Transverse colon (tissue), 4 donors: ENCODE results near the gene PTPRG. TPM values are rescaled to one million over a fixed set of nuclear protein-coding genes. Genes with fewer than 3 reads are reported as not detected.
A peak's percentile ranks its signal among the peaks of the same experiment; 100 is the strongest.

Experiments used
- DNase-seq: peaks from one replicate; pipeline ENCODE4 v3.0.0-alpha.2; 2019
- H3K27ac ChIP-seq, 4 donors: fragments of 200-600 bp; sonication (generic); 2 replicates each; pipeline ENCODE4 v1.5.1; 2016 to 2018; ENCODE audit warnings: inconsistent platforms in 4 of 4
- H3K27me3 ChIP-seq: fragments of 200-600 bp; sonication (generic); 2 replicates; pipeline ENCODE4 v1.5.1; 2017; ENCODE audit warnings: inconsistent platforms
- H3K36me3 ChIP-seq, 4 donors: fragments of 200-600 bp; sonication (generic); 2 replicates each; pipeline ENCODE4 v1.5.1; 2017 to 2019; ENCODE audit warnings: inconsistent platforms in 4 of 4
- H3K4me1 ChIP-seq, 4 donors: fragments of 200-600 bp; sonication (generic); 2 replicates each; pipeline ENCODE4 v1.5.1; 2017 to 2020; ENCODE audit warnings: inconsistent platforms in 4 of 4
- H3K4me3 ChIP-seq, 4 donors: fragments of 200-600 bp; sonication (generic); 1 replicate in 1 of 4; 2 replicates in 3 of 4; pipeline versions ENCODE4 v1.5.1 to v1.6.1; 2017 to 2019; ENCODE audit warnings: inconsistent platforms in 4 of 4
- H3K9me3 ChIP-seq, 2 donors: fragments of 200-600 bp; sonication (generic); 2 replicates each; pipeline ENCODE4 v1.5.1; 2017 to 2019; ENCODE audit warnings: inconsistent platforms in 2 of 2
- EP300 ChIP-seq: sonication (generic); formaldehyde crosslinking; IDR thresholded peaks from one replicate; pipeline ENCODE4 v1.6.1; 2017; ENCODE audit warnings: antibody characterized with exemption, low read depth
- POLR2A ChIP-seq: fragments of 450-650 bp; IDR thresholded peaks from one replicate; pipeline ENCODE4 v1.6.1; 2016; ENCODE audit warnings: antibody characterized with exemption, mild to moderate bottlenecking, moderate library complexity
- POLR2AphosphoS5 ChIP-seq, 3 donors: sonication (generic); formaldehyde crosslinking; IDR thresholded peaks; one replicate each; pipeline ENCODE4 v1.6.1; 2016; ENCODE audit warnings: antibody characterized with exemption in 3 of 3
- WGBS, 2 donors: methylation state at CpG; one replicate each; pipeline ENCODE4 v1.1.5; 2018; ENCODE audit warnings: low coverage in 1 of 2; 5-methylcytosine and 5-hydroxymethylcytosine counted together
- in situ Hi-C, 4 donors: fragments of 200-750 bp; cut with MboI; loops; one replicate each; pipeline versions ENCODE4 v1.15.0 to v1.15.1; 2017; ENCODE audit warnings: low sequenced_read_pairs in 3 of 4, low pct_ligation_motif_present in 1 of 4, low pct_unique_long_range_greater_than_20kb in 1 of 4
- intact Hi-C: fragments of 100-400 bp; cut with DNase I; formaldehyde crosslinking; loops from one replicate; pipeline ENCODE4 v1.15.1; 2023; ENCODE audit warnings: low total_unique reads
- total RNA-seq, 4 donors: library from RNA; depleted of rRNA; stranded (reverse); fragments of >200 nt; gene quantifications; one replicate each; pipeline ENCODE4 v1.1.0, GENCODE V29; 2016
- TF ChIP-seq, protein P1 (sequence below), 5 experiments: fragments of 200-600 bp in 3 of 5; fragments of 450-650 bp in 2 of 5; sonication (generic) in 3 of 5; IDR thresholded peaks; 1 replicate in 2 of 5; 2 replicates in 3 of 5; pipeline ENCODE4 v1.5.1; 2016 to 2017; ENCODE audit warnings: antibody characterized with exemption in 5 of 5, inconsistent platforms in 3 of 5, mild to moderate bottlenecking in 2 of 5, moderate library complexity in 1 of 5

The PTPRG gene
- total RNA-seq, 4 donors from 2014 or later, result 29.2 to 83.4 (median 41.6) TPM

DNA sequence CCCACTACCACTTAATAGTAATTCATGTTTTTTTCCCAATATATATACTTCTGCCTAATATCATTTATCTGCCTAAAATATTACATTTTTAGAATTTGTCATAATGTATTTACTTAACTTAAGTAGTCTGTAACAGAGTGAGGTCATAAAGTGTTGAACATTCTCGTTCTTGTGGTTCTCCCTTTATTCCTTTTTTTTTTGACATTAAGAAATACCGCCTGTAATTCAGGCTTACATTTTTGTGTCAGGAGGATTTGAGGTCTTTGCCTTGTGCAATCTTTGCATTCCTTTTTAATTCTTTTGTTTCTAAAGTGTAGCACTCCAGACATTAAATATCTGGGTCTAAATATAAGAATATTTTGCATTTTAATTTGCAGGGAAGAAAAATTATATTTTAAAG, 315.4 kb downstream of the PTPRG start:
- Histone ChIP-seq H3K27ac (no peak overlapping the region), H3K27me3 (no peaks in the 10 kb centered on the region), H3K4me3 (no peak overlapping the region), H3K36me3 (no peaks in the 10 kb centered on the region), H3K4me1 (peaks cover 9 to 35% (median 12%) of the 10 kb centered on the region in 4 donors), H3K9me3 (no peaks in the 10 kb centered on the region)
- in situ Hi-C loops (no loop called here), intact Hi-C loops (no loop called here)
- DNase-seq, result no peak
- TF ChIP-seq EP300 (no peak), POLR2AphosphoS5 (IDR thresholded peaks at IDR 0.05) (no peak), POLR2A (no peak)
- TF ChIP-seq, protein P1, sequence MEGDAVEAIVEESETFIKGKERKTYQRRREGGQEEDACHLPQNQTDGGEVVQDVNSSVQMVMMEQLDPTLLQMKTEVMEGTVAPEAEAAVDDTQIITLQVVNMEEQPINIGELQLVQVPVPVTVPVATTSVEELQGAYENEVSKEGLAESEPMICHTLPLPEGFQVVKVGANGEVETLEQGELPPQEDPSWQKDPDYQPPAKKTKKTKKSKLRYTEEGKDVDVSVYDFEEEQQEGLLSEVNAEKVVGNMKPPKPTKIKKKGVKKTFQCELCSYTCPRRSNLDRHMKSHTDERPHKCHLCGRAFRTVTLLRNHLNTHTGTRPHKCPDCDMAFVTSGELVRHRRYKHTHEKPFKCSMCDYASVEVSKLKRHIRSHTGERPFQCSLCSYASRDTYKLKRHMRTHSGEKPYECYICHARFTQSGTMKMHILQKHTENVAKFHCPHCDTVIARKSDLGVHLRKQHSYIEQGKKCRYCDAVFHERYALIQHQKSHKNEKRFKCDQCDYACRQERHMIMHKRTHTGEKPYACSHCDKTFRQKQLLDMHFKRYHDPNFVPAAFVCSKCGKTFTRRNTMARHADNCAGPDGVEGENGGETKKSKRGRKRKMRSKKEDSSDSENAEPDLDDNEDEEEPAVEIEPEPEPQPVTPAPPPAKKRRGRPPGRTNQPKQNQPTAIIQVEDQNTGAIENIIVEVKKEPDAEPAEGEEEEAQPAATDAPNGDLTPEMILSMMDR (IDR thresholded peaks at IDR 0.05), result no peak
- 45 to 57% methylated on average over 2 of the region's 2 CpGs for WGBS, 2 donors

DNA sequence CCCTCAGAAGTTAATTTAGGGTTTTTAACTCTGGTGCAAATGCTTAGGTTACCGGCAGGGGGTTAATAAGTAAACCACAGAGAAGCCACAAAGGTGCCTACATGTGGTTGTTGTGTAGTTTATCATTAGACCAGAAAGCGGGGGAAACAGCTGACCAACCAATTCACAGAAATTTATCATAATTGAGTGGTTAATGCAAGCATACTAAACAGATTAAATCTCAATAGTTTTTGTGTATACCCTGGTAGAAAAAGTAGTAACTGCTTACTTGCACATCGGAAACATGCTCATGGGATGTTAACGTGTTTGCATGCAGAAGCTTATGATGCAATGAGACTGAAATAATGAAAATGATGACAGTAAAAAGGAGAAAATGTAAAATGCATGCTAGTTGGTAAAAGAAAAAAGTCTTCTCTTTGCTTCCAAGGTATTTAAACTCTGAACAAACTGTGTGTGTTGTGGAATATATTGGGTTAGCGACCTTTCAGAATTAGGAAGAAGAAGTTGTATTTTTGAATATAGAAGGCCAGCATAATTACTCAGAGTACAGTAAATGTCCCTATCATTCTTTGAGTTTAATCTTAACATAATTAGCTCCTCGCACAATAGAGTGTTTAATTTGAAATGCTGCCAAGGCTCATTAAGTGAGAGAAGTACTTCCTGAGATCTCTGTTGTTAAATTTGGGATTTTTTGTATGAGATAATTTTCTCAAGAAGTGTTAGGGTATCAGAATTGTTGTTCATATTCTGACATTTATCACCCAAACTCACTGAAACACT, 316.2 kb downstream of the PTPRG start:
- DNase-seq, result no peak
- WGBS, 2 donors, result 41 to 42% methylated on average over 5 to 6 of the region's 6 CpGs
- peaks cover 9 to 32% (median 12%) of the 10 kb centered on the region in 4 donors for H3K4me1 ChIP-seq
- TF ChIP-seq EP300 (no peak), POLR2A (no peak), POLR2AphosphoS5 (IDR thresholded peaks at IDR 0.05) (no peak)
- TF ChIP-seq, protein P1 (IDR thresholded peaks at IDR 0.05), result peak in 1 of 5 experiments; percentile 9
- in situ Hi-C loops, result no loop called here
- H3K27me3 ChIP-seq, result no peaks in the 10 kb centered on the region
- no peak overlapping the region for H3K4me3 ChIP-seq
- no peaks in the 10 kb centered on the region for H3K9me3 ChIP-seq
- H3K36me3 ChIP-seq, result no peaks in the 10 kb centered on the region
- intact Hi-C loops, result no loop called here
- no peak overlapping the region for H3K27ac ChIP-seq

DNA sequence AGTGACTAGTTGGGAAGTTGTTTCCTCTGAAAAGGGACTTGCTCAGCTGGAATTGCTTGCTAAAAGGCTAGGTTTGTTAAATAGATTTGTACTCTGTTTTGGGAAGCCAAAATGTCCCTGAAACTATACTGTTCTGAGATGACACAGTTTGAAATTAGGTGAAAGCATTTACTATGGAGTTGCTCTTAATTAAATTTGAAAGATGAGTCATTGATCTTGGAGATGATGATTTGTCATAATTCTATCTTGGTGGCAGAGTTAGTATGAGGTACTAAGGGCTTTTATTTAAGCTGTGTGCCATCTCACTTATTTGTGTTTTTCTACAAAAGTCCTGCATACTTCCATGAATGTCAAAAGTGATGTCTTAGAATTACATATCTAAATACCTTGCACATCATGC, 320.9 kb downstream of the PTPRG start:
- peaks cover 3 to 14% (median 6%) of the 10 kb centered on the region in 4 donors for H3K4me1 ChIP-seq
- DNase-seq, result no peak
- H3K9me3 ChIP-seq, result no peaks in the 10 kb centered on the region
- no peaks in the 10 kb centered on the region for H3K27me3 ChIP-seq
- intact Hi-C loops, result no loop called here
- no peak overlapping the region for H3K4me3 ChIP-seq
- TF ChIP-seq EP300, result no peak
- TF ChIP-seq POLR2A, result no peak
- no peak for TF ChIP-seq POLR2AphosphoS5 (IDR thresholded peaks at IDR 0.05)
- TF ChIP-seq, protein P1 (IDR thresholded peaks at IDR 0.05), result no peak
- in situ Hi-C loops, result no loop called here
- no peaks in the 10 kb centered on the region for H3K36me3 ChIP-seq
- no peak overlapping the region for H3K27ac ChIP-seq

DNA sequence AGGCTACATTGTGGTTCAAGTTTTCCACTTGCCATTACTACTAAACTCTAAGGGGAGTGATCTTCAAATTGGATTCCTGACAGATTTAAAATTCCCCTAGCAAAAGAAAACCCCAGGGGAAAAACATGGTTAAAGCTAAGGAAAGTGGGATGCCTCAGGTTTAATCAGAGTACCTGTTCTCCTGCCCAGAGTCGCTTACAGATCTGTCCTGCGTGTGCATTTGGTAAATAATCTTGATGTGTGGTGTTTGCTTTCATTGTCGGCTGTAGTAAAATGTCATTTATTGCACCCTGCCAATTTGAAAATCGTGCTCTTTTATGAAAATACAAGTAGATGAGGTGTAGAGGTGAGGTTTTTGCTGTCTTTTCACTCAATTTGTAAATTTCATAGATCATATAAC, 323.4 kb downstream of the PTPRG start:
- DNase-seq, result no peak
- in situ Hi-C loops, result no loop called here
- H3K4me3 ChIP-seq, result no peak overlapping the region
- TF ChIP-seq, protein P1 (IDR thresholded peaks at IDR 0.05), result no peak
- TF ChIP-seq POLR2AphosphoS5 (IDR thresholded peaks at IDR 0.05), result no peak
- TF ChIP-seq EP300, result no peak
- TF ChIP-seq POLR2A, result no peak
- peaks cover 0 to 4% (median 0%) of the 10 kb centered on the region in 4 donors for H3K4me1 ChIP-seq
- no peaks in the 10 kb centered on the region for H3K9me3 ChIP-seq
- no peaks in the 10 kb centered on the region for H3K27me3 ChIP-seq
- intact Hi-C loops, result no loop called here
- no peaks in the 10 kb centered on the region for H3K36me3 ChIP-seq
- WGBS, 2 donors, result 48 to 65% methylated on average over 4 of the region's 4 CpGs
- no peak overlapping the region for H3K27ac ChIP-seq
